Astrocyte (in vitro differentiated cells and primary cell): Measurements from ENCODE around the gene ACAD11. TPM values are rescaled to one million over a fixed set of nuclear protein-coding genes. Genes with fewer than 3 reads are reported as not detected.
A peak's percentile ranks its signal among the peaks of the same experiment; 100 is the strongest.

Source experiments
- DNase-seq: peaks from one replicate; pipeline ENCODE4 v3.0.0-alpha.2; 2010; ENCODE audit warnings: low read depth
- FAIRE-seq: peaks from 2 replicates; lab custom pipeline; 2011; peaks lifted over from hg19 to GRCh38; lab: Jason Lieb, UNC
- H2AFZ ChIP-seq: 2 replicates; pipeline ENCODE4 v1.6.0; 2012; ENCODE audit warnings: low read depth, low read length, inconsistent platforms
- H3K27ac ChIP-seq: 2 replicates; pipeline ENCODE4 v1.5.1; 2011; ENCODE audit warnings: low read depth, low read length, inconsistent platforms
- H3K27me3 ChIP-seq: 2 replicates; pipeline ENCODE4 v1.6.0; 2011; ENCODE audit warnings: low read length, inconsistent platforms; ENCODE audit not compliant: insufficient read depth
- H3K36me3 ChIP-seq: 2 replicates; pipeline ENCODE4 v1.5.1; 2011; ENCODE audit warnings: low read length, inconsistent platforms; ENCODE audit not compliant: insufficient read depth
- H3K4me1 ChIP-seq: 2 replicates; pipeline ENCODE4 v1.5.1; 2011; ENCODE audit warnings: low read length, inconsistent platforms; ENCODE audit not compliant: insufficient read depth
- H3K4me2 ChIP-seq: 2 replicates; pipeline ENCODE4 v1.6.0; 2012; ENCODE audit warnings: low read length, inconsistent platforms
- H3K4me3 ChIP-seq: 2 replicates; pipeline ENCODE4 v1.5.1; 2011; ENCODE audit warnings: low read depth, mild to moderate bottlenecking, low read length, inconsistent platforms; ENCODE audit not compliant: insufficient read depth
- H3K79me2 ChIP-seq: 2 replicates; pipeline ENCODE4 v1.6.0; 2012; ENCODE audit warnings: mild to moderate bottlenecking, low read length, inconsistent platforms; ENCODE audit not compliant: insufficient read depth
- H3K9ac ChIP-seq: 2 replicates; pipeline ENCODE4 v1.6.0; 2012; ENCODE audit warnings: mild to moderate bottlenecking, low read length, inconsistent platforms
- H3K9me3 ChIP-seq: 2 replicates; pipeline ENCODE4 v1.5.1; 2012; ENCODE audit warnings: low read depth, mild to moderate bottlenecking, low read length, inconsistent platforms; ENCODE audit not compliant: insufficient read depth
- H4K20me1 ChIP-seq: 2 replicates; pipeline ENCODE4 v1.6.0; 2012; ENCODE audit warnings: low read length, inconsistent platforms; ENCODE audit not compliant: insufficient read depth
- H3K27ac Mint-ChIP-seq: one replicate; pipeline ENCODE4 v1.8.0; 2021; ENCODE audit warnings: mild to moderate bottlenecking, mixed read lengths; ENCODE audit not compliant: unreplicated experiment
- H3K27me3 Mint-ChIP-seq: one replicate; pipeline ENCODE4 v1.8.0; 2021; ENCODE audit warnings: low read depth, mixed read lengths; ENCODE audit not compliant: unreplicated experiment
- H3K36me3 Mint-ChIP-seq: one replicate; pipeline ENCODE4 v1.8.0; 2021; ENCODE audit warnings: low read depth, mixed read lengths; ENCODE audit not compliant: unreplicated experiment
- H3K4me1 Mint-ChIP-seq: one replicate; pipeline ENCODE4 v1.8.0; 2021; ENCODE audit warnings: low read depth, mixed read lengths; ENCODE audit not compliant: unreplicated experiment
- H3K4me3 Mint-ChIP-seq: one replicate; pipeline ENCODE4 v1.8.0; 2021; ENCODE audit warnings: mild to moderate bottlenecking, moderate library complexity, mixed read lengths; ENCODE audit not compliant: unreplicated experiment
- H3K9me3 Mint-ChIP-seq: one replicate; pipeline ENCODE4 v1.8.0; 2021; ENCODE audit warnings: mild to moderate bottlenecking, mixed read lengths; ENCODE audit not compliant: unreplicated experiment
- EZH2 ChIP-seq: IDR thresholded peaks from 2 replicates; pipeline ENCODE4 v1.6.1; 2012; ENCODE audit warnings: mild to moderate bottlenecking, low read length, inconsistent platforms; ENCODE audit not compliant: insufficient read depth
- total RNA-seq: library from RNA; stranded (reverse); gene quantifications from 2 replicates; pipeline ENCODE4 v1.2.1, GENCODE V29; 2021
- TF ChIP-seq, protein P1 (sequence below): IDR thresholded peaks from 2 replicates; pipeline ENCODE4 v1.5.1; 2011; ENCODE audit warnings: low read depth, mild to moderate bottlenecking, inconsistent platforms, low read length, moderate library complexity; ENCODE audit not compliant: insufficient read depth

The ACAD11 gene
- total RNA-seq, 1 donor from 2014 or later, result 13.0 TPM

DNA sequence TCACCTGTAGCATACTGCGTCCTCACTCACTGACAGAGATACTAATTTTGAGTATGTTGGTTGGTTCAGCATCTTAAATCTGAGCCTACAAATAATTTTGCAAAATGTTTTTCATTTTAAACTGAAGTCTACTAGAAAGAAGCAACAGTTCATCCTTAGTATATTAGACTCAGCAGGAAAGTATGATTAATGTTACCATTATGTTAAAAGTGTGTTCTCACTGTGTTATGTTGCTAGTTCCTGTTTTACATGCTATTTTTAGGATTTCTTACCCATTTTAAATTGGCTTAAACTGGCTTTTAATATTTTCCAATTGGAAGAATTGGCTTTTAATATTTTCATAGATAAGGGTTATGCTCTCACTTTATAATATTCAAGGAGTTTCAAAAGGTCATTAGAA, 36.8 kb downstream of the ACAD11 start:
- Histone ChIP-seq H3K36me3 (peaks cover 6% of the 10 kb centered on the region), H4K20me1 (no peaks in the 10 kb centered on the region), H3K27ac (no peak overlapping the region), H3K4me2 (no peak overlapping the region), H3K9me3 (no peaks in the 10 kb centered on the region), H3K27me3 (no peaks in the 10 kb centered on the region), H3K79me2 (no peaks in the 10 kb centered on the region), H3K4me1 (no peaks in the 10 kb centered on the region), H3K4me3 (no peak overlapping the region), H3K9ac (no peak overlapping the region), H2AFZ (no peak overlapping the region)
- H3K4me1 Mint-ChIP-seq, result no peaks in the 10 kb centered on the region
- no peaks in the 10 kb centered on the region for H3K9me3 Mint-ChIP-seq
- DNase-seq (no peak), FAIRE-seq (peak; percentile 73)
- no peak overlapping the region for H3K4me3 Mint-ChIP-seq
- TF ChIP-seq EZH2, result no peak
- TF ChIP-seq, protein P1, sequence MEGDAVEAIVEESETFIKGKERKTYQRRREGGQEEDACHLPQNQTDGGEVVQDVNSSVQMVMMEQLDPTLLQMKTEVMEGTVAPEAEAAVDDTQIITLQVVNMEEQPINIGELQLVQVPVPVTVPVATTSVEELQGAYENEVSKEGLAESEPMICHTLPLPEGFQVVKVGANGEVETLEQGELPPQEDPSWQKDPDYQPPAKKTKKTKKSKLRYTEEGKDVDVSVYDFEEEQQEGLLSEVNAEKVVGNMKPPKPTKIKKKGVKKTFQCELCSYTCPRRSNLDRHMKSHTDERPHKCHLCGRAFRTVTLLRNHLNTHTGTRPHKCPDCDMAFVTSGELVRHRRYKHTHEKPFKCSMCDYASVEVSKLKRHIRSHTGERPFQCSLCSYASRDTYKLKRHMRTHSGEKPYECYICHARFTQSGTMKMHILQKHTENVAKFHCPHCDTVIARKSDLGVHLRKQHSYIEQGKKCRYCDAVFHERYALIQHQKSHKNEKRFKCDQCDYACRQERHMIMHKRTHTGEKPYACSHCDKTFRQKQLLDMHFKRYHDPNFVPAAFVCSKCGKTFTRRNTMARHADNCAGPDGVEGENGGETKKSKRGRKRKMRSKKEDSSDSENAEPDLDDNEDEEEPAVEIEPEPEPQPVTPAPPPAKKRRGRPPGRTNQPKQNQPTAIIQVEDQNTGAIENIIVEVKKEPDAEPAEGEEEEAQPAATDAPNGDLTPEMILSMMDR, result no peak
- H3K27me3 Mint-ChIP-seq, result no peaks in the 10 kb centered on the region
- H3K36me3 Mint-ChIP-seq, result peaks cover 9% of the 10 kb centered on the region
- no peak overlapping the region for H3K27ac Mint-ChIP-seq

- Histone ChIP-seq H3K79me2 (no peaks in the 10 kb centered on the region), H3K9me3 (no peaks in the 10 kb centered on the region), H3K4me1 (no peaks in the 10 kb centered on the region), H2AFZ (no peak overlapping the region), H3K36me3 (peaks cover 6% of the 10 kb centered on the region), H3K27me3 (no peaks in the 10 kb centered on the region), H3K4me3 (no peak overlapping the region), H3K4me2 (no peak overlapping the region), H3K27ac (no peak overlapping the region), H3K9ac (no peak overlapping the region), H4K20me1 (no peaks in the 10 kb centered on the region)
- Mint-ChIP-seq H3K27ac (no peak overlapping the region), H3K4me1 (no peaks in the 10 kb centered on the region), H3K4me3 (no peak overlapping the region), H3K9me3 (no peaks in the 10 kb centered on the region), H3K27me3 (no peaks in the 10 kb centered on the region), H3K36me3 (peaks cover 9% of the 10 kb centered on the region)
- TF ChIP-seq, protein P1, result no peak
- no peak for TF ChIP-seq EZH2
- FAIRE-seq (no peak), DNase-seq (no peak)
Observed at GRCh38 chr3:132622148-132622547, 37.5 kb downstream of the ACAD11 start.

GRCh38 chr3:132616780-132617179, 42.8 kb downstream of the ACAD11 start:
- no peaks in the 10 kb centered on the region for H3K4me1 Mint-ChIP-seq
- H3K4me2 ChIP-seq, result no peak overlapping the region
- DNase-seq (no peak), FAIRE-seq (no peak)
- H3K36me3 ChIP-seq, result no peaks in the 10 kb centered on the region
- no peaks in the 10 kb centered on the region for H3K27me3 Mint-ChIP-seq
- no peaks in the 10 kb centered on the region for H3K27me3 ChIP-seq
- no peaks in the 10 kb centered on the region for H3K79me2 ChIP-seq
- no peak overlapping the region for H3K27ac ChIP-seq
- no peak overlapping the region for H3K9ac ChIP-seq
- no peaks in the 10 kb centered on the region for H3K4me1 ChIP-seq
- no peak overlapping the region for H2AFZ ChIP-seq
- H3K9me3 ChIP-seq, result no peaks in the 10 kb centered on the region
- no peak overlapping the region for H3K4me3 Mint-ChIP-seq
- H3K4me3 ChIP-seq, result no peak overlapping the region
- H3K36me3 Mint-ChIP-seq, result peaks cover 17% of the 10 kb centered on the region
- H4K20me1 ChIP-seq, result no peaks in the 10 kb centered on the region
- no peak for TF ChIP-seq EZH2
- TF ChIP-seq, protein P1, result no peak
- no peak overlapping the region for H3K27ac Mint-ChIP-seq
- H3K9me3 Mint-ChIP-seq, result peaks cover 4% of the 10 kb centered on the region
